ENCODE data around the gene COL4A6.

DNA sequence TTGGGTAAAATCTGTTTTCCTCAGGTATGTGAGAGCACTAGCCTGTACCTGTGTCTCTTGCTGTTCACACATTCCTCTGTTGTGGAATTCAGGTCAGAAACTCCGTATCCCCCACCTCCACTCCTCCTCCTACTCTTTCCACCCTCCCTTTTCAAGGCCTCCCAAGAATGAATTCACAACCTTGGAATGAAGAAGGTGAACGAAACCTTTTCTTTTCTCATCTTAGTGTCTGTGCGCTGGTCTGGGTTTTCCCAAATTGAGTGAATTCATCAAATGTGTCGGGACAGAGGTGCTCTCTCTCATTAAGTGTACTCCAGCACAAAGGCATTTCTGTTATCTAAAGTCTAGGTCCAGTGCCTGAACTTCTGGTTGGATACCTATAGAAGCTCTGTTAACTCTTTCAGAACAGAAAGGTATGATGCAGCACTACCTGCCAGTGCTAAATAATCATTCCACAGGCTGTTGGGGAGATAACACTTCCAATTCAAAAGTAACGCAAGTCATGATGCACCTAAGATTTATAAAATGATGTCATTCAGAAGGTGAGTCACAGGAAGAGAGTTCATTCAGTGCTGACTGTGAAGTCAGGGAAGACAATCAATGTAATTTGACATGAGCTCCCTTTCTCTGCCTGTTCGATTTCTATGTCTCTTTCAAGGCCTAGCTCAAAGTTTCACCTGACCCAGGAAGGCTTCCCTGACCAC lies 41.9 kb downstream of the COL4A6 start:
- TF ChIP-seq, protein P1, sequence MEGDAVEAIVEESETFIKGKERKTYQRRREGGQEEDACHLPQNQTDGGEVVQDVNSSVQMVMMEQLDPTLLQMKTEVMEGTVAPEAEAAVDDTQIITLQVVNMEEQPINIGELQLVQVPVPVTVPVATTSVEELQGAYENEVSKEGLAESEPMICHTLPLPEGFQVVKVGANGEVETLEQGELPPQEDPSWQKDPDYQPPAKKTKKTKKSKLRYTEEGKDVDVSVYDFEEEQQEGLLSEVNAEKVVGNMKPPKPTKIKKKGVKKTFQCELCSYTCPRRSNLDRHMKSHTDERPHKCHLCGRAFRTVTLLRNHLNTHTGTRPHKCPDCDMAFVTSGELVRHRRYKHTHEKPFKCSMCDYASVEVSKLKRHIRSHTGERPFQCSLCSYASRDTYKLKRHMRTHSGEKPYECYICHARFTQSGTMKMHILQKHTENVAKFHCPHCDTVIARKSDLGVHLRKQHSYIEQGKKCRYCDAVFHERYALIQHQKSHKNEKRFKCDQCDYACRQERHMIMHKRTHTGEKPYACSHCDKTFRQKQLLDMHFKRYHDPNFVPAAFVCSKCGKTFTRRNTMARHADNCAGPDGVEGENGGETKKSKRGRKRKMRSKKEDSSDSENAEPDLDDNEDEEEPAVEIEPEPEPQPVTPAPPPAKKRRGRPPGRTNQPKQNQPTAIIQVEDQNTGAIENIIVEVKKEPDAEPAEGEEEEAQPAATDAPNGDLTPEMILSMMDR (IDR thresholded peaks at IDR 0.05) = no peak
- no peak for TF ChIP-seq POLR2A (IDR thresholded peaks at IDR 0.05)
- TF ChIP-seq EP300 (IDR thresholded peaks at IDR 0.05) = no peak
